GM18868 (cell line): ENCODE results near the gene DDR2.

Experiments used
- ATAC-seq: cut with Tn5 transposase; IDR thresholded peaks from one replicate; pipeline ENCODE4 v1.9.1; 2021; ENCODE audit warnings: mild to moderate bottlenecking, moderate library complexity; ENCODE audit not compliant: unreplicated experiment

The DDR2 gene

DNA sequence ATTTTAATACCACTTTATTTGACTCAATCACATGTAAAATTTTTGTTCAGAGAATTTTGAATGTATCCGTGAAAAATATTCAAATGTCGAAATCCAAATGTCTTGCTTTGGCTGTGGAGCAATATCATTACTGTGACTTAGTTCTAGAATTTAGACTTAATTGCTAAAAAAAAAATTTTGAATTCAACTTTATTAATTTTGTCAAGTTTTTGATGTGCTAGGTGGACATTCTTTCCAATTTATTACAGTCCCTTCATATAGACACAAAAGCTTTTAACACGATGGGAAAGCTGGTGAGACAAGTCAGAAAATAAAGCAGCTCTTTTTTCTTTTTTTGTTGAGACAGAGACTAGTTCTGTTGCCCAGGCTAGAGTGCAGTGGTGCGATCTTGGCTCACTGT is 62.6 kb downstream of the DDR2 start:
- ATAC-seq: no peak

DNA sequence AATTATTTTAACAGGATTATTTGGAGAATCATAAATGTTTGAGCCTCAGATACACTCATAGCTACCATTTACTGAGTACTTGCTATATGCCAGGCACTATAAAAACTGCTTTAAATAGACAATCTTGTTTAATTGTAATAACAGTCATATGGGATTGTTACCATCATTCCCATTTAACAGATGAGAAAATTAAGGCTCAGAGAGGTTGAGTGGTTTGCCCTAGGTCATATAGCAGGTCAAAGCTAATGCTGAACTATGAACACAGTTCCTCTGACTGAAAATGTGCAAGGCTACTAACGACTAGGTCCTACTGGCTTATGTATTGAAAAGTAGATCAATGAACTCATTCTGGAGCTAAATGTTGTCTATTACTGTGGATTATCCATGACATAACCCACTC is 63.4 kb downstream of the DDR2 start:
- ATAC-seq: no peak

DNA sequence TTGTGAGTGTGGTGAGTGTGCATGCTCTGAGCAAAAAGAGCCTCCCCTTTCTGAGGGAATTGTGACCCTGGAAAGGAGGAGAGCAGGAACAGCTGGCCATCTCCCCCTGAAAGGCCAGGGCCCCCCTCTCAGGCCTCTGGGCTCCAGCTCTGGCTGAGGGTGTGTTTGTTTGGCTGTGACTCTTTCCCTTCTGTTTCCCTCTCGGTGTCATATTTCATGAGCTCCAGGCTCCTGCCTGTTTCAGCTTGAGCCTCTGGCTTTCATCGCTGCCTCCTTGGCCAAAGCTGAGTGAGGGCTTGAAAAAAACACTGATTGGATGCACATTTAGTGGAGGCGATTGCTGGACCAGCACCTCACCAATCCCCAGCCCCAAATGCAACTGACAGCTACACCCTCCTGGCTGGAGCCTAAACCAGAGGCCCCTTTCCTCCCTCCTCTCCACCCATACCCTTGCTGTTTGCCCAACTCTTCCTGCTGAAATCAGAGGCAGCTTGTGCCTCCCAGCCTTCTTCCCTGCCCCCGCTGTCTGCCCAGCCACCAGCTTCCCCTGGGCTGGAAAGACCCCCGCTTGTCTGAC is 64.1 kb downstream of the DDR2 start:
- no peak for ATAC-seq

DNA sequence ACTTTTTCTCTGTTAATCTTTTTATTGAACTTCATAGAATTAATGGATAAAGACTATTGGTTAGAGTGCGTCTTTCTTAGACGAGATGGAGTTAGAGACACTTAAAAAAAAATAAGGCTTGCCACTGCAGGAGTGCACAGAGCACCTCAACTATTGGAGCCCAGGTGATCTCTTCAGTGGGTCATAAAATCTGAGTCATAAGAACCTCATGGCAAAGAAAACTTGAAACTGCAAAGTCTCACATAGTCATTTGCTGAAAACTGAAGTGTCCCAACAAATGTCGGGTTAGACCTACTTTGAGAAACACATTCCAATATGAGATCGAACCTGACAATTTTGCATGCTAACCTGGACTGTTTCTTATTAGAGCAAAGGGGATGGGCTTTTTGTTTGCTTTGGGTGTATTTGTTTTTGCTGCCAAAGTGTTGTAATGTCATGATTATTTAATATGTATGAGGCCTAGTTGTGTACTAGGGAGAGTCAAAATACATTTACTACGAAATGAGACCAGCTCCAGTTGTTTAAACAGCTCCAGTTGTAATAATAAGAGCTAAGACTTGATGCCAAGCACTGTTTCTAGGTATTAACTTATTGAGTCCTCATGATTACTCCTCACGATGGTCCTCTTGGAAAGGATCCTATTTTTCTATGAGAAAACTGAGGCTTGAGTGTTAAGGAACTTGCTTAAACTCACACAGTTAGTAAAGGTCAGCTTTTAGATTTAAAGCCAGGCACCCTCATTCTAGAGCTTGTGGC is 65.1 kb downstream of the DDR2 start:
- ATAC-seq: peak; percentile 43

DNA sequence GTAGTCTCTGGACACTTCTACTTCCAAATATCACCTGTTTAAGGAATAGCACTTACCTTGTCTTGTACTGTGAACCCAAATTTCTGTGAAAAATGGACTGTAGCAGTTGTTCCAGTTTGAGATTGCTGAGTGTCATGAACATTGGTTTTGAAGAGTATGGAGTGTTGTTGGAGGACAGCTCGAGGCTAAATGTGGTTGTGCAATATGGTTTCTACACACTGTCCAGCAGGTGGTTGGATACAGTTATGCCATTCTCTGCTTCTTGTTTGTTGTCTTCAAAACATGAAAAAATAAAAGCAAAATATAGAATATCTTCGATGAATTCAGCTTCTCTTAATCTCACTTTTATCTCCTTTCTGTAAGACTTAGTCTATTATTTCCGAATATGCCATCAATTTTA is 67.1 kb downstream of the DDR2 start:
- no peak for ATAC-seq

DNA sequence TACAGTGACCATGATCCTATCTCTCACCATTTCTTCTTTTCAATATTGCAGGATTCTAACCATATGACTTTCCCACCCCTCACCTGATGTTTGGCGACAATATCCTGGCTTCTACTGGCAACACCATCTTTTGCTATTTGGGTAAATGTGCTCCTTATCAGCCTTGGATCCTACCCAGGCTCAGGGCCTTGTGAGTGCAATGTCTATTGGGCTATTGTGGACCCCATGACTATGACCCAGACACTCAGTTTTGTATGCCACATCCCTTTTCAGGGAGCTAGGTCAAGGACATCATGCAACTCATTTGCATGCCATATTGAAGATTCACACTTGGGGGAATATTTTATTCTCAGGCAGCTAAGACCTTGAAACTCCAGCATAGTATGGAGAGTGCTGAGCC is 67.9 kb downstream of the DDR2 start:
- ATAC-seq: no peak

DNA sequence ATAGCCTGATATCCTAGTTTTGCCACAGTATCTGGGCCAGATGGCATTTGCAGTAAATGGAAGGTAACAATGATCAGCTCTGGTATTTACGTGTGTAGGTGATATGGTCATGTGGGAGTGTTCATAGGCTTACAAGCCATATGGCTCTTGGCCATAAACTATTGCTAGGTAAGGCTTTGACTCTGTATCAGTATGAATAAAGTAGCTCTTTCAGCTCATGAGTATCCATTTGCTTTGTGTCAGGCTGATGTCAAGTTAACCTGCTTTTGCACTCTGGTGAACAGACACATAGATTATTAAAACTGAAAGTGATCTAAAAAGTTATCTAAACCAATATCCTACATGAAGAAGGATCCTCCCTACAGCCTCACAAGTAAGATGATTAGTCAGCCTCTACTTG is 69.0 kb downstream of the DDR2 start:
- peak; percentile 66 for ATAC-seq

DNA sequence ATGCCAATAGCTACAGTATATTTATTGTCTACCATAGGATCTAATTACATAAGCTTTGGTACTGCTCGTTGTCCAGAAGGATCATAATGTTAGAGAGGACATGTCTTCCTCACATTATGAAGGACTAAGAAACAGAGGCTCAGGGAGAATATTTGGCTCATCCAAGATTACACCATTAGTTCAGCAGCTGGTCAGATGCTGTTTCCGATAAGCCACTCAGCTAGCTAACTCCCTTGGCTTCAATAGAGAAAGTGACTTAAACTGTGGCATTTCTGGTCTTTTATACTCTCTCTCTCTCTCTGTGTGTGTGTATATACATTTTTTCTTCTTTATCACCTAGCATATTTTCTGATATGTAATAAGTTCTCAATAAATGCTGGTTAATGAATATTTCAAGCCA is 70.4 kb downstream of the DDR2 start:
- ATAC-seq: no peak

DNA sequence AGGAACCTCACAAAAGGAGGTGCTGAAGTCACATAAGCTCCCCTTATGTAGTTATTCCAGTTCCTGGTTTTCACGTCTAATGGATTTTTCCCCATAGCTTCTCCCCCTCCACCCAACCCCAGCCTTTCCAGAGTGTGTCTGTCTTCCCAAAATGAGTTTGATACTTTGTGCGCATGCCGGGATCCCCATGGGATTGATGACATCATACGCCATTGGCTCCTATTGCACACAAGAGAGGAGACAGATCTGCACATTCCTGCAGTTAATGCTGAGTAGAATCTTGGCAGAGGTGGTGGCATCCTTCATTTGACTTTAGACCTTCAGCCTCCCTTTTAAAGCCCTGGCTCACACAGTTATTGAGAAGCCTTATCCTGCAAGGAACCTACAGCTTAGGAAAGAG is 71.4 kb downstream of the DDR2 start:
- ATAC-seq: no peak

DNA sequence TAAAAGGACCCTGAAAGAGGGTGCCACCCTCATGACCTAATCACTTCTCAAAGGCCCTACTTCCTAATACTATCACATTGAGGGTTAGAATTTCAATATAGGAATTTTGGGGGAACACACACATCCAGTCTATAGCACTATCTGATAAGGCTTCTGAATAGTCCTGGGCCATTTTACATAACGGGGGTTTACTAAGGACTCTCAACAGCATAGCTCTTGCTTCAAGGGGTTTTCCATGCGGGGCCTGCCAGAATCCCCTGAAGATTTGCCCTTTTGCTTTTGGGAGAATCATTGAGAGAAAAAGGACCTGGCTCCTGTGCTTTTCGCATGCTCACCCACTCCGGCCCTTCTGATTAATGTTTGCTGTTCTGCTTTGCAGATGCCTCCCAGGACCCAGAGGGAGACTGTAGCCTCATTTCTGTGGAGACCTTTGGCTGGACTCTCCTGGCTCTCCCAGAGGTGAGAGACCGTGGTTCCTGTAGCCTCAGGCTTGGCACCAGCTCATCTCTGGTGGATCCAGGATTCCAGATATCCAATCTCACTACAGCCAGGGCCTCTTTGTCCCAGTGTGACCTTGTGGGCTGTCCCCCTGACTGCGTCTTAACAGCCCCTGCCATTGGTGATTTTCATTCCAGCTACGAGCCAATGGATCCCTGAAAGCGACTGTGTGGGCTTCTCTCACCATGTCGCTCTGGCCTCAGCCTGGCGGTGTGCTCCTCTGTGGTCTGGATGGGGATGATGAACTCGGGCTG is 72.6 kb downstream of the DDR2 start:
- ATAC-seq: peak; percentile 55

DNA sequence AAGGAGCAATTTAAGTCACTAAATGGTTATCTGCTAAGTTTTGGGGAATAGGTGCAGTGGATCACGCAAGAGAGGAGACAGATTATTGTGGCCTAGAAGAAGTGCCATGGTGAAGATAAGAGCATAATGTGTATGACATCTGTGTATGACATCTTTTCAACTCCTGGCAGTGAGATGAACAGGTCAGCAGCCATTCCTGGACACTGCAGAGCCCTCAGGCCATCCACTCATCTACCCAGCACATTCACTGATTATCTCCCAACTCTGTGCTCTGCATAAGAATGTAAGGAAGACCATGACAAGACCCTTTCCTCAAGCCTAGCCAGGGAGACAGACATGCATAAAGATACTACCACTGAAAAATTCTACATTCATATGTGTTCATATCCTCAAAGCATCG is 73.7 kb downstream of the DDR2 start:
- ATAC-seq: no peak

DNA sequence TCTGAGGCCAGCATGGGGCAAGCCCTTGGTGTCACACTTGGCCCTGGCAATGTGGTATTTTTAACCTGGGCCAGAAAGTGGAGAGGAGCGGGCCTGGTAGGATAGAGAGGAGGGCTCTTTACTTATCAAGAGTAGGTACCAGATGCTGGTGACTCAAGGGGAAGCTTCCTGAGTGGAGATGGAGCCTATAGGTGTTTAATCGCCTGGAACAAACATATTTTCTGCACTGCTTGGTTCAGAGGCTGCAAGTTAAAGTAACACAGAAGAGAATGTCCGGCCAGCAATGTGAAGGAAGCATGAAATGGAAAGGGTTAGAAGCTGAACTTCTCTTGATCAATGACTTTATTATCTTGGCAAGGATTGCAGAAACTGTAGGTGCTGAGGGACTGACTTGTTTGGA is 74.3 kb downstream of the DDR2 start:
- ATAC-seq: no peak

DNA sequence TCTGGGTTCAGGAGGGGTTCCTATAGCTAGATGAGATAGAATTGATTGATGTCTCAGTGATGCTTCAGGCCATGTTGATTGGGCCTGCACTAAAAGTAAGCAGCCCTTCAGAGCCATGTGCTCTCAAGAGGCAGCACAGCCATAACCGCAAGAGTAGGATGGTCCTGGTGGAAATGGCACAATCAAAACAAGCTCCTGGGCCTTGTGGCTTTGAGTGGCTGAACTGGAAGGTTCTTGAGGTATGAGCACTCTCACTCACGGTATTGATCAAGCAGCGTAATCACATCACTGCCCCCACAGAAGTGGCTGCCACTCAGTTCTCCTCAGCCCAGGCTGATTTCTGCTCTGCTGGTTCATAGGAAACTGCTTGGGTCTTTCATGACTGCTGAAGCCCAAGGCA is 76.0 kb downstream of the DDR2 start:
- no peak for ATAC-seq

DNA sequence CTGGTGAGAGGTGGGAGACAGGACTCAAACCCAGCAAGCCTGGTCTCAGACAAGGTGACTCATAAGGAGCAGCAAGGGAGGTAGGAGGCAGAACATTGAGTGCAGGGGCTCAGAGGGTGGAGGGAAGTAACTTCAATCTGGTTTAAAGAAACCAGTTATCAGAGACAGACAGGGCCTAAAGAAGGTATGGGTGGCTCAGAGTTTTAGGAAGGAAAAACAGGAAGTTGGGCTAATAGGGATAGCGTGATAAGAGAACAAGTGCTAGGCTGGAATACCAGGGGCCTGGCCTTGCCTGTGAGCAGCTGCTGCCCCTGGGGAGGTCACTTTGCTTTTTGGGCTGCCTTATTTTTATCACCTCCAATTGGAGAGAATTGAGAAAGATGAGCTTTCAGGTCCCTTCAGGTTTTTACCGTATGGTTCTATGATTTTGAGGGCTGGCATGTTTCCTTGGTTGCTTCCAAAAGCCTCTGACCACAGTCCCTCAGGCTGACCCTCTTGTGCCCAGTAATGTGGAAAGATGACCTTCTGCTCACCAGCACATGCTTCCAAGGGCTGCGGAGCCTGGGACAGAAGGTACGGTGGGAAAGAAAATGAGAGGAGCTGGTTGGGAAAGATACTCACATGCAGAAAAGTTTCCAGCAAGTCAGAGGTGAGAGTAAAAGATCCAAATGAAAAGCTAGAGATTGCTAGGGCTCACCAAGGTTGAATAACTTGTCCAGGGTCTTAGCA is 77.0 kb downstream of the DDR2 start:
- peak; percentile 46 for ATAC-seq

DNA sequence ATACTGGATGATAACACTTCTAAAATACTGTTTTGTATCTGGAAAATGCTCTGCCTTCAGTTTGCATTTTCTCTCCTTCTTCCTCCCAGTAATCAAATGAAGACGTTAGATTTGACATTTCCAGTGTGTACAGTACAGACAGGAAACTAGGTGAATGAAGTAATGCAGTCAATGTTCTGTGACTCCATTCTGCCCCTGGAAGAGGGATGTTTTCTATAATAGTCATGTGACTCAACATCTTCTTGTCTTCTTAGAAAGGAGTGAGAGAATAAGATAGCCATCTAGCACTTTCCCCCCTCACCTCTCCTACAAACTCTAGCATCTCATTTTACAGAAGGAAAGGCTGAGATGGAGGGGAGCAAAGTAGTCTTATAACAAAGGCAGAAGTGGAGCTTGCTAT is 77.6 kb downstream of the DDR2 start:
- ATAC-seq: no peak

DNA sequence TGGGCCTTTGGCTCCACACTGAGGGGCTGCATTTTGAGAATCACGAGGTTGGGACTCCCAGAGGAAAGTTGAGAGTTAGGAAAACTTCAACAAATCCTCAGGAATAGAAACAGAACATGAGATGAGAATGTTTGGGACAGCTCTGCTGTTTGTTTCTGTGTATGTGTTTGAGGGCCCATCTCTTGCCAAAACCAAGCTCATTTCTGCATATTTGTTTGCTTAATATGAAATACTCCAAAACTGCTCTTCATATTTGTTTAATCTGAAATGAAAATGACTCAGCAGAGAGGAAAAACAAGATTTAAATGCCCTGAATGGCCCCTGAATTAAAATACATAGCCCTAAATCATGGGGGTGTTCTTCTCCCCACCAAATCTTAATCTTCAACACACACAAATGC is 78.1 kb downstream of the DDR2 start:
- ATAC-seq: no peak

DNA sequence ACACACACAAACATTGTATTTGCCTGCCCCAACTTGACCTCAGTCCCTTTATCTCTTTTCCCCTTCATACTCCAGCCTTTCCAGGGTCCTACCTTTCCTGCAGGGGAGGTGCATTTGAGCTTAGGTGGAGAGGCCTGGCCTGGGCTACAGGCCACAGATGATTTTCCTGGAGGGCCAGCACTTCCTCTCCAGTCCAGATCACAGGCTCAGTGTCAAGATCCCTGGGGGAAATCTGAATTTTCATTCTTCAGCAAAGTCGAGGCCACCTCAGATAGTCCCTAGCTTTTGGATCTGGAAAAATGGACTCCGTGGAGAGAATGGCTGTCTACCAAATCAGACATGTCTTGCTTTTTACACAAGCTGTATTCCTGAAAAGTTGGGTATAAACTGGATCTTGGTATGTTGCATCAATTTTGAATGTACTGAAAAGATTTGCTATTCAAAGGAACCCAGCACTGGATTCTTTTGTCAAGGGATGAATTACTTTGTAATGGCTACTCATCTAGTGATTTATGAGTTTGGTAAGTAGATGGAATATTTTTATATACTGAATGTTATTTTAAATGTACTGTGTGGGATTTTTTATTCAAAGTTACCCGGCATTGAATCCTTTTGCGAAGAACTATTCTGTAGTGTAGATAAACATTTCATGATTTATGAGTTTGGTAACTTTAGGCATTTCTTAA is 78.7 kb downstream of the DDR2 start:
- ATAC-seq: no peak

DNA sequence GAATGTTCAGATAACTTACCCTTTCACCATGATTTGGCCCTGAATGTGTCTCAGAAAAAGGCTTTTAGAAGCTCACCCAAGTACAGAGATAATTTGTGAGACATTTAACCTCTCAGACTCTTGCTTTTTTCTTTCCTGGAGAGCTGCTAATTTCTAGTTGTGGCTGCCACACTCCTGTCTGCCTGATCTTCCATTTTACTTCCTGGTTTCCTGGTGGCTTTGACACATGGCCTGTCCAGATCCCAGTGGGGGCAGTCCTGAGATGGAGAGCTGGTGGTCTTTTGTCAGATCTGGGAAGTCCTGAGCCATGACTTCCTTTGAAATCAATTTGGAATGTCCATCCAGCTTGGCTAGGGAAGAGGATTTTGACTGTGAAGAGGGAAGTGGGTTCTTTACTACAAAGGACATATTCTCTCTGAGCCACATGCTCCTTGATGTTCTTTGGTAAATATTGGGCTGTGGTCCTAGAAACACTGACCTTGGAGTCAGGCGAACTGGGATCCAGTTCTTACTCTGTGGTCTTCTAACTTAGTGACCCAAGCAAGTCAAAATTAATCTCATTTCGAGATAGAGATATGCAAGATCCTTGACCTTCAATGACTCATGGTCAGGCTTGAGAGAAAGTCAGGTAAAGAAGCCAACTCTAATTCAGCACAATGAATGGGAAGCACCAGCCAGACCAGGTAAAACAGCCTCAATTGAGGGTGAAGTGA is 80.2 kb downstream of the DDR2 start:
- ATAC-seq: no peak

DNA sequence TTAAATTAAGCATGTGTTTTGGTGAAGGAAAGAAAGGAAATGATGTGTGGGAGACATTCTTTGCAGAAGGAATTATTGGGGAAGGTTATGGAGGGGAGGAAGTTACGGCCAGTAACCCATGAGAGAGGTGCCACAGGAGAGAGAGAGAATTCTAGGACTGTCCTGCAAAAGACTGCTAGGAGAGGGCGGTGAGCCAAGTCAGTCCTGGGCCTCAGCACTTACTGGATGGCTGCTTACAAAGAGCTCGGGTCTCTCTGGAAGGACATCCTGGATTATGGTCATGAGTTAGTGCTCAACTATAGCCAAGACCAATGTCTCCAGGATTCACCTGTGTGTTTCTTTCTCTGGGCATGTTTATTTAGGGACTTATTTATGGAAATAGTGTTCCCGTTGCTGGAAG is 83.9 kb downstream of the DDR2 start:
- no peak for ATAC-seq

DNA sequence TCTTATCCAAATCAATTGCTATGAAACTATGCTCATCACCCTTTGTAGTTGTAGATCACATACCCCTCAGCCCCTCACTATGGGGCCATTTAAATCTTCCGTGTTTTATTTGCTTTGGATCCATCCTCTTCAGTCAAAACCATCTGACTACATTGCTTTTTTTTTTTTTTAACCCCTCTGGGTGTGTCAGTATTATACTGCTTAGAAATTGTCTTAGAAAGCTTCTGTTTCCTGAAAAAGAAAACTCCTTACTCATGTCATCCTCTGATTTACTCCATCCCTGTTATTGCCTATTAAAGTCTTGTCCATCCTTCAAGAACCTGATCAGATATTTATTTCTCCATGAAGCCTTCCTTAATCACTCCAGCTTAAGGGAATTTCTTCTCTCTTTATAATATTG is 84.3 kb downstream of the DDR2 start:
- no peak for ATAC-seq
